Tibial nerve (tissue), 4 donors: ENCODE data around the gene ARHGAP12. TPM values are rescaled to one million over a fixed set of nuclear protein-coding genes. Genes with fewer than 3 reads are reported as not detected.

Experiments
- DNase-seq, 2 donors: peaks; one replicate each; pipeline ENCODE4 v3.0.0-alpha.2; 2019; ENCODE audit warnings: low spot score in 2 of 2
- H3K27ac ChIP-seq, 4 donors: fragments of 200-600 bp; sonication (generic) in 3 of 4; one replicate each; pipeline ENCODE4 v1.5.1; 2017 to 2019; ENCODE audit warnings: mild to moderate bottlenecking in 1 of 4
- H3K27me3 ChIP-seq, 2 donors: fragments of 200-600 bp; sonication (generic) in 1 of 2; one replicate each; pipeline versions ENCODE4 v1.5.1 to v1.6.0; 2017 to 2019
- H3K36me3 ChIP-seq, 3 donors: fragments of 200-600 bp; sonication (generic); one replicate each; pipeline ENCODE4 v1.5.1; 2018 to 2019
- H3K4me1 ChIP-seq, 4 donors: fragments of 200-600 bp; sonication (generic) in 3 of 4; one replicate each; pipeline ENCODE4 v1.5.1; 2017 to 2019
- H3K4me3 ChIP-seq, 4 donors: fragments of 200-600 bp; sonication (generic) in 3 of 4; one replicate each; pipeline ENCODE4 v1.5.1; 2017 to 2019; ENCODE audit warnings: mild to moderate bottlenecking in 1 of 4, moderate library complexity in 1 of 4
- H3K9me3 ChIP-seq, 4 donors: fragments of 200-600 bp; sonication (generic) in 3 of 4; one replicate each; pipeline ENCODE4 v1.5.1; 2017 to 2019
- CTCF ChIP-seq, 5 experiments: fragments of 200-600 bp in 3 of 5; fragments of 450-650 bp in 2 of 5; sonication (generic) in 3 of 5; IDR thresholded peaks; one replicate each; pipeline ENCODE4 v1.5.1; 2016 to 2019; ENCODE audit warnings: antibody characterized with exemption in 5 of 5, mild to moderate bottlenecking in 3 of 5, moderate library complexity in 2 of 5
- EP300 ChIP-seq, 2 donors: sonication (generic); formaldehyde crosslinking; IDR thresholded peaks; one replicate each; pipeline ENCODE4 v1.6.1; 2017; ENCODE audit warnings: antibody characterized with exemption in 2 of 2, mild to moderate bottlenecking in 1 of 2
- POLR2A ChIP-seq, 2 donors: fragments of 450-650 bp; IDR thresholded peaks; one replicate each; pipeline ENCODE4 v1.6.1; 2017; ENCODE audit warnings: antibody characterized with exemption in 2 of 2, mild to moderate bottlenecking in 2 of 2, moderate library complexity in 2 of 2
- WGBS, 2 donors: methylation state at CpG; one replicate each; pipeline ENCODE4 v1.1.5; 2018; 5-methylcytosine and 5-hydroxymethylcytosine counted together
- total RNA-seq, 4 donors: library from RNA; depleted of rRNA; stranded (reverse); fragments of >200 nt; gene quantifications; one replicate each; pipeline ENCODE4 v1.1.0, GENCODE V29; 2016

Gene ARHGAP12
- total RNA-seq, 4 donors from 2014 or later, result 38.8 to 65.7 (median 47.7) TPM

- H3K4me3 ChIP-seq, result no peak overlapping the region
- no peaks in the 10 kb centered on the region for H3K27me3 ChIP-seq
- H3K4me1 ChIP-seq, result peaks cover 0 to 43% (median 4%) of the 10 kb centered on the region in 4 donors
- no peak overlapping the region for H3K27ac ChIP-seq
- DNase-seq, result no peak
- TF ChIP-seq EP300 (IDR thresholded peaks at IDR 0.05), result no peak
- TF ChIP-seq POLR2A (IDR thresholded peaks at IDR 0.05), result no peak
- TF ChIP-seq CTCF (IDR thresholded peaks at IDR 0.05), result no peak
- H3K36me3 ChIP-seq, result peaks cover 0 to 10% (median 0%) of the 10 kb centered on the region in 3 donors
- no peaks in the 10 kb centered on the region for H3K9me3 ChIP-seq
- WGBS, 2 donors, result 30 to 34% methylated on average over 5 of the region's 5 CpGs
These were observed 63.7 kb downstream of the ARHGAP12 start for GRCh38 chr10:31864834-31865518.

- H3K4me1 ChIP-seq, result no peaks in the 10 kb centered on the region
- DNase-seq, result no peak
- WGBS, 2 donors, result 91 to 97% methylated on average over 4 of the region's 4 CpGs
- H3K4me3 ChIP-seq, result no peak overlapping the region
- no peak for TF ChIP-seq POLR2A (IDR thresholded peaks at IDR 0.05)
- peaks cover 0 to 5% (median 0%) of the 10 kb centered on the region in 4 donors for H3K9me3 ChIP-seq
- no peaks in the 10 kb centered on the region for H3K27me3 ChIP-seq
- H3K36me3 ChIP-seq, result peaks cover 0 to 30% (median 0%) of the 10 kb centered on the region in 3 donors
- no peak overlapping the region for H3K27ac ChIP-seq
These were observed 73.6 kb downstream of the ARHGAP12 start for GRCh38 chr10:31855033-31855432.

- no peak overlapping the region for H3K27ac ChIP-seq
- H3K27me3 ChIP-seq, result no peaks in the 10 kb centered on the region
- TF ChIP-seq EP300 (IDR thresholded peaks at IDR 0.05), result no peak
- no peak for TF ChIP-seq CTCF (IDR thresholded peaks at IDR 0.05)
- TF ChIP-seq POLR2A (IDR thresholded peaks at IDR 0.05), result no peak
- no peak for DNase-seq
- WGBS, 2 donors, result 77 to 94% methylated on average over 2 of the region's 2 CpGs
- H3K4me3 ChIP-seq, result no peak overlapping the region
- H3K4me1 ChIP-seq, result no peaks in the 10 kb centered on the region
- H3K36me3 ChIP-seq, result peaks cover 0 to 16% (median 0%) of the 10 kb centered on the region in 3 donors
- no peaks in the 10 kb centered on the region for H3K9me3 ChIP-seq
These were observed 75.0 kb downstream of the ARHGAP12 start for GRCh38 chr10:31853629-31854028.

- Histone ChIP-seq H3K36me3 (no peaks in the 10 kb centered on the region), H3K27me3 (no peaks in the 10 kb centered on the region), H3K4me3 (no peak overlapping the region), H3K9me3 (no peaks in the 10 kb centered on the region), H3K4me1 (no peaks in the 10 kb centered on the region), H3K27ac (no peak overlapping the region)
- 88 to 94% methylated on average over 1 of the region's 1 CpG for WGBS, 2 donors
- DNase-seq, result no peak
- TF ChIP-seq CTCF (IDR thresholded peaks at IDR 0.05), result no peak
- TF ChIP-seq POLR2A (IDR thresholded peaks at IDR 0.05), result no peak
- no peak for TF ChIP-seq EP300 (IDR thresholded peaks at IDR 0.05)
These were observed 77.4 kb downstream of the ARHGAP12 start for GRCh38 chr10:31851216-31851615.

- no peak for DNase-seq
- Histone ChIP-seq H3K4me3 (no peak overlapping the region), H3K4me1 (no peaks in the 10 kb centered on the region), H3K36me3 (no peaks in the 10 kb centered on the region), H3K27ac (no peak overlapping the region), H3K9me3 (no peaks in the 10 kb centered on the region), H3K27me3 (no peaks in the 10 kb centered on the region)
- no peak for TF ChIP-seq POLR2A (IDR thresholded peaks at IDR 0.05)
- TF ChIP-seq CTCF (IDR thresholded peaks at IDR 0.05), result no peak
- TF ChIP-seq EP300 (IDR thresholded peaks at IDR 0.05), result no peak
These were observed 81.1 kb downstream of the ARHGAP12 start for GRCh38 chr10:31847515-31847914.
